Activated naive CD4-positive, alpha-beta T cell (primary cell): ENCODE results near the gene CHPT1.

Experiments
- DNase-seq, 4 experiments: peaks; one replicate each; lab custom pipeline; 2025; lab: John Stamatoyannopoulos, UW

Gene CHPT1

GRCh38 chr12:101685092-101685491, 12.3 kb upstream of the CHPT1 start:
- no peak for DNase-seq

GRCh38 chr12:101686176-101686575, 11.3 kb upstream of the CHPT1 start:
- DNase-seq: no peak

- DNase-seq: no peak
Observed at GRCh38 chr12:101690544-101691098, 6.8 kb upstream of the CHPT1 start.

GRCh38 chr12:101691503-101692096, 5.8 kb upstream of the CHPT1 start:
- no peak for DNase-seq

GRCh38 chr12:101694297-101694848, 3.1 kb upstream of the CHPT1 start:
- no peak for DNase-seq

- DNase-seq: no peak
Observed at GRCh38 chr12:101694986-101695385, 2.5 kb upstream of the CHPT1 start.

- DNase-seq: no peak
Observed at GRCh38 chr12:101695706-101696105, 1.7 kb upstream of the CHPT1 start.

GRCh38 chr12:101696251-101697196, 916 bp upstream of the CHPT1 start:
- no peak for DNase-seq

GRCh38 chr12:101697930-101698799, 725 bp downstream of the CHPT1 start:
- peak in 1 of 4 experiments; percentile 28 for DNase-seq

GRCh38 chr12:101698800-101699347, 1.4 kb downstream of the CHPT1 start:
- no peak for DNase-seq

GRCh38 chr12:101700299-101700820, 2.9 kb downstream of the CHPT1 start:
- DNase-seq: no peak

GRCh38 chr12:101703487-101703886, 6.0 kb downstream of the CHPT1 start:
- no peak for DNase-seq

- DNase-seq: no peak
Observed at GRCh38 chr12:101706403-101706802, 9.0 kb downstream of the CHPT1 start.

- DNase-seq: no peak
Observed at GRCh38 chr12:101707131-101707782, 9.8 kb downstream of the CHPT1 start.

- DNase-seq: no peak
Observed at GRCh38 chr12:101710288-101710687, 12.8 kb downstream of the CHPT1 start.

GRCh38 chr12:101713059-101713682, 15.7 kb downstream of the CHPT1 start:
- DNase-seq: no peak

GRCh38 chr12:101713930-101714329, 16.5 kb downstream of the CHPT1 start:
- no peak for DNase-seq

- DNase-seq: no peak
Observed at GRCh38 chr12:101714877-101715444, 17.5 kb downstream of the CHPT1 start.

GRCh38 chr12:101719566-101719965, 22.1 kb downstream of the CHPT1 start:
- no peak for DNase-seq

- no peak for DNase-seq
Observed at GRCh38 chr12:101720118-101720517, 22.7 kb downstream of the CHPT1 start.
